ENCODE results near the gene SFTPA2.
"Not testable (repeated sequence)": the region's sequence is repeated elsewhere in the genome, so short reads cannot be mapped to it uniquely, and the experiment has no call there.

Gene SFTPA2

GRCh38 chr10:79560160-79560709 lies at the start of gene SFTPA2:
SFTPA2 (minus strand) TSS chr10:79560407; CDS start chr10:79559483, 924 bp downstream.
- no peak for DNase-seq (ENCODE audit: low read depth)

DNA sequence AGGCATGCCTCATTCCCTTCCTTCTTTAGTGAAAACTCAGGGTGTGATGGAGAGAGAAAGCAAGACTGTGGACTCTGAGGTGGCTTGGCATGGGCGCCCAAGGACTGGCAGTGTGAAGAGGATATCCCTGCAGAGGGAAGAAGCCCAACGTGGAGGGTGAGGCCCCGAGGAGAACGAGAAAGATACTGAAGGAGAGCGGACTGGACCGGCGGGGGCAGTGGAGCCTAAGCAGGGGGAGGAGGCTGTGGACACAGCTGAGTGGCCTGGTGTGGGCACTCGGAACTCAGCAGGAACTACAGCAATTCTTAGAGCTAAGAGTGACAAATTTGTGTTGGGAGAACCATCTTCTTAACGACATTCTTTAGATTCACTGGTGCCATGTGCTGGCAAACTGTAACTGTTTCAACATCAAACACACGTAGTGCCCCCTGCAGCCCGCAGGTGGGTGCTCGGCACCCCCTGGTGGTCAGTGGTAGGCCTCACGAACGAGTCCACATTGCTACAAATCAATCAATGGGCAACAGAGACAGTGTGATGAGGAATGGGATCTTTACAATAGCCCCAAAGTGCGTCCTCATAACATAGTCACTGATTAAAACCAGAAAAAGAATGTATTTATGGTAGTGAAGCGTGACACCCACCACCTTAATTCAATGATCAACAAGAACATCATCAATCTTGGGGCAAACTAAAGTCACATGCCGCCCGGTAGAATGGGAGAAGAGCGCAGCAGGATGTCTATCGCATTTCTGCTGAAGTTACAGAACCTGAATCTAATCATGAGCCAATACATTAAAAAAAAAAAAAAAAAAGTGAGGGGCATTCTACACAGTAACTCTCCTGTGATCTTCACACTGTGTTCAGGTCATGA lies 48.5 kb upstream of the SFTPA2 start:
- peak; percentile 44 for DNase-seq (ENCODE audit: low read depth)

DNA sequence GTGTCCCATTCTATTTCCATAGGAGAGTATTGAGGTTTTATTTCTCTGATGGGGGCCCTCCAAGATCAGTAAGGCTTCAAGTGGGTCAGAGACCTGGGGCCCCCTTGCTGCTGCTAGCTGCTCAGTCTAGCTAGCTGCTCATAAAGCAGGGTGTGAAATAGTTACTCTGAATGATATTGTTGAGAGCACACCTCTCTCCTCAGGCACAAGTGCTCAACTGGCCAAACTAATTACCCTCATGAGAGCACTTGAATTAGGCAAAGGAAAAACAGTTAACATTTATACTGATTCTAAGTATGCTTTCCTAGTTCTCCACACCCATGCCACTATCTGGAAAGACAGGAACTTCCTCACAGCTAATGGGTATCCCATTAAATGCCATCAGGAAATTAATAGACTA lies 45.1 kb upstream of the SFTPA2 start:
- DNase-seq (ENCODE audit: low read depth), result no peak

GRCh38 chr10:79604294-79604693 lies 44.1 kb upstream of the SFTPA2 start:
- no peak for DNase-seq (ENCODE audit: low read depth)

- no peak for DNase-seq (ENCODE audit: low read depth)
Measured at GRCh38 chr10:79602953-79603352, 42.7 kb upstream of the SFTPA2 start.

GRCh38 chr10:79601939-79602338 lies 41.7 kb upstream of the SFTPA2 start:
- no peak for DNase-seq (ENCODE audit: low read depth)

DNA sequence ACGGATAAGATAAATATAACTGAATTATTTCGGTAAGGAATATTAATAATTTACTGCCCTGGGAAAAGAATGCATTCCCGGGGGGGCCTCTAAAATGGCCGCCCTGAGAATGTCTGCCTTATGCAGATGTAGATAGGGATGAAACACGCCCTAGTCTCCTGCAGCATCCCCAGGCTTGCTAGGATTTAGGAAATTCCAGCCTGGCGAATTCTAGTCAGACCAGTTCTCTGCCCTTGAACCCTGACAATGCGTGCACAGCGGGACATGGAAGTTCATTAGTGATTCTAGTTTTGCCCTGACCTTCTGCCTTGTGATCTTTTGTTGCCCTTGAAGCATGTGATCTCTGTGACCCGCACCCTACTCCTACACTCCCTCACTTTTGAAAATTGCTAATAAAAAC lies 39.4 kb upstream of the SFTPA2 start:
- not testable (repeated sequence) for DNase-seq (ENCODE audit: low read depth)

- no peak for DNase-seq (ENCODE audit: low read depth)
Measured at GRCh38 chr10:79595510-79595909, 35.3 kb upstream of the SFTPA2 start.

- not testable (repeated sequence) for DNase-seq (ENCODE audit: low read depth)
Measured at GRCh38 chr10:79594565-79594964, 34.4 kb upstream of the SFTPA2 start.

- no peak for DNase-seq (ENCODE audit: low read depth)
Measured at GRCh38 chr10:79593377-79593776, 33.2 kb upstream of the SFTPA2 start.

- no peak for DNase-seq (ENCODE audit: low read depth)
Measured at GRCh38 chr10:79588800-79589199, 28.6 kb upstream of the SFTPA2 start.

DNA sequence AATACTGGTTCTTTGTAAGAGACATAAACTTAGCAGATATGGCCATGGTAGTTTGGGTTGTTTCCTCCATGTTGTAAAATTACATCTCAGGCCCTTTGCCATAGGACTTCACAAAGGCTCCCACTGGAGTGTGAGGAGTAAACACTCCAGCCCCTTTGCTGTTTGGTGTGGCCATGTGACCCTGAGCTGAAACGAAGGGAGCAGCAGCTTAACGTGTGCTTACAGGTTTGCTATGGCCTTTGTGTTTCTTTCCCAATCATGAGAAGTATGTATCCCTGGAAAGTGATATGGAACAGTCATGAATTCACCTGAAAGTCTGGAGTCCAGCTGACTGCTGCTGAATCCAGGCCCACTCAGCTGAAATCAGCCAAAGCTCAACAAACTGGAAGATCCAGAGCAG lies 26.7 kb upstream of the SFTPA2 start:
- no peak for DNase-seq (ENCODE audit: low read depth)

- DNase-seq (ENCODE audit: low read depth), result no peak
Measured at GRCh38 chr10:79585870-79586527, 25.8 kb upstream of the SFTPA2 start.

- DNase-seq (ENCODE audit: low read depth), result no peak
Measured at GRCh38 chr10:79583488-79584024, 23.3 kb upstream of the SFTPA2 start.

DNA sequence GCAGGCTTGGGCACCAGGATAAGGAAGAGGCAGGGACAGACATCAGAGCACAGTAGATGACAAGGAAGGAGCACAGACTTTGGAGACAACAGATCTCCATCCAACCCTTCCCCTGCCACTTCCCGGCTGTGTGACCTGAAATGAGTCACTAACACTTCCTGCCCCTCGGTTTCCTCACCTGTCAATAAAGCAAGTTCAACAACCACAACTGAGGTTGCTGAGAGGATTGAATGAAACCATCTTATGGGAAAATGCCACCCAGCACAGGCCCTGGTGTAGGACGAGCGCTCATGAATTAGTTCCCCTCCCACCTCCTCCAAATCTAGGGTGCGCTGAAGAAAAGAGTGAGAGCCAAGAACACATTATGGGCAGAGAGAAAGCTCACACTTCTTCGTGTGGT lies 22.7 kb upstream of the SFTPA2 start:
- not testable (repeated sequence) for DNase-seq (ENCODE audit: low read depth)

- no peak for DNase-seq (ENCODE audit: low read depth)
Measured at GRCh38 chr10:79582096-79582495, 21.9 kb upstream of the SFTPA2 start.

DNA sequence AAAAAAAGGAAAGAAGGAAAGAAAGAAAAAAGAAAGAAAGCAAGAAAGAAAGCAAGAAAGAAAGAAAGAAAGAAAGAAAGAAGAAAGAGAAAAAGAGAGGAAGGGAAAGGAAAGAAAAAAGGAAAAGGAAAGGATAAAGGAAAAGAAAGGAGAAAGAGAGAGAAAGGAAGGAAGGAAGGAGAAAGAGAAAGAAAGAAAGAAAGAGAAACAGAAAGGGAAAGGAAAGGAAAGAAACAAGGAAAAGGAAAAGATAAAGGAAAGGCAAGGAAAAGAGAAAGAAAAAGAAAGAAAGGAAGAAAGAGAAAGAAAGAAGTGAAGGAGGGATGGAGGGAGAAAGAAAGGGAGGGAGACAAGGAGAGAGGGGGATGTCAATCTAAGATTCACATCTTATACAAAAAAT lies 20.8 kb upstream of the SFTPA2 start:
- DNase-seq (ENCODE audit: low read depth), result no peak

- DNase-seq (ENCODE audit: low read depth), result no peak
Measured at GRCh38 chr10:79579361-79579760, 19.2 kb upstream of the SFTPA2 start.

DNA sequence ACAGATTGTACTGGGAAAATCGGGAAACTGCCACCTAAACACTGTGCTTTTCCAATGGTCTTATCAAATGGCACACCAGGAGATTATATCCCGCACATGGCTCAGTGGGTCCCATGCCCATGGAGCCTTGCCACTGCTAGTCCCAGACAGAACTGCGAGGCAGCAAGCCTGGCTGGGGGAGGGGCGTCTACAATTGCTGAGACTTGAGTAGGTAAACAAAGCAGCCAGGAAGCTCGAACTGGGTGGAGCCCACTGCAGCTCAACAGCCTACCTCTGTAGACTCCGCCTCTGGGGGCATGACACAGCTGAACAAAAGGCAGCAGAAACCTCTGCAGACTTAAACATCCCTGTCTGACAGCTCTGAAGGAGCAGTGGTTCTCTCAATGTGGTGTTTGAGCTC lies 10.4 kb upstream of the SFTPA2 start:
- DNase-seq (ENCODE audit: low read depth), result not testable (repeated sequence)

DNA sequence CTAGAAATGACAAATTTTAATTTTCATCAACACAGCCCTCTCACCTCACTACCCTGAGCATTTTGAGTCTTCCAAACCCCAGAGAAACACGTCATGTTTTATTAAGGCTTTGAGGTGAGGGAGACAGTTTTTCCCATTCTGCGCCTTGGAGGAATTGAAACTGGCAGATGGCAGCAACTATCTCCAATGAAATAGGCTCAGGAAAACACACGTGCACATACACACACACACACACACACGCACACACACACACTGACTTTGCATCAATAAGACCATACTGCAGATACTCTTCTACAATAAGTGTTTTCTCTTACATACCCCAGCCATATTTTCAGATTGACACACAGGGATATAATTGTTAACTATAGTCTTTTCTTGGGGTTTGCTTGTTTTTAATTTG lies 3.2 kb upstream of the SFTPA2 start:
- no peak for DNase-seq (ENCODE audit: low read depth)

GRCh38 chr10:79562135-79562756 lies 2.0 kb upstream of the SFTPA2 start:
- DNase-seq (ENCODE audit: low read depth), result peak; percentile 65

DNA sequence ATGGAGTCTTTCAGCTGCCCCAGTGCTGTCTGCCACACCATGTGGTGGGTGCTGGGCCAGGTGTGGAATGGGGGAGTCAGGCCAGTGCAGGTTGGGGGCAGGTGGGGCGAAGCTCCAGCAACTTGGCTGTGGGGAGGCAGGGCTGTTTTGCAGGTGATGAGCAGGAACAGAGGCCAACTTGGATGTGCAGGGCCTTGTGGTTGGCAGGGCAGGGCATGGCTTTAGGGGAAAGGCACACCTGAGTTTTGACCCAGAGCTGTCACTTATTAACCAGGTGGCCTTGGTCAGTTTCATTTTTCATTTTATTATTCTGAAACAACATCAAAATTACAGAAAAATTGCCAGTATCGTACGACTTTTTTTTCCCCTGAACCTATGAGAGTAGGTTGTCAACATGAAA lies 1.1 kb upstream of the SFTPA2 start:
- no peak for DNase-seq (ENCODE audit: low read depth)
